GM18867 (cell line): ENCODE measurements around the gene RERE.

ENCODE experiments used
- ATAC-seq: cut with Tn5 transposase; IDR thresholded peaks from one replicate; pipeline ENCODE4 v1.9.1; 2021; ENCODE audit warnings: mild to moderate bottlenecking, moderate library complexity; ENCODE audit not compliant: unreplicated experiment

Gene RERE

DNA sequence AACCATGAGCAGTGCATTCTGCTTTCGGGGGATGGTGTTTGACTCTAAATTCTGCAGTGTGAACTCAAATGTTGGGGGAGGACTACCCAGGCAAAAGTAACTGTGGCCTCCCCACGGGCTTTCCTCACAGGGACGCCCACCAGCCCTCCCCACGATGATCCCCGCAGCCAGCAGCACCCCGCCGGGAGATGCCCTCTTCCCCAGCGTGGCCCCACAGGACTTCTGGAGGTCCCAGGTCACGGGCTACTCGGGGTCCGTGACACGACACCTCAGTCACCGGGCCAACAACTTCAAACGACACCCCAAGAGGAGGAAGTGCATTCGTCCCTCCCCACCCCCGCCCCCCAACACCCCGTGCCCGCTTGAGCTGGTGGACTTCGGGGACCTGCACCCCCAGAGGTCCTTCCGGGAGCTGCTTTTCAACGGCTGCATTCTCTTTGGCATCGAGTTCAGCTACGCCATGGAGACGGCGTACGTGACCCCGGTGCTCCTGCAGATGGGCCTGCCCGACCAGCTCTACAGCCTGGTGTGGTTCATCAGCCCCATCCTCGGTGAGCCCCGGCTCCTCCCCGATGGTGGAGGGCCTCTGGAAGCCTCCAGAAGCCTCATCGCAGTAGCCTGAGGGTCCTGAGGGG is 493.1 kb downstream of the RERE start:
- no peak for ATAC-seq

DNA sequence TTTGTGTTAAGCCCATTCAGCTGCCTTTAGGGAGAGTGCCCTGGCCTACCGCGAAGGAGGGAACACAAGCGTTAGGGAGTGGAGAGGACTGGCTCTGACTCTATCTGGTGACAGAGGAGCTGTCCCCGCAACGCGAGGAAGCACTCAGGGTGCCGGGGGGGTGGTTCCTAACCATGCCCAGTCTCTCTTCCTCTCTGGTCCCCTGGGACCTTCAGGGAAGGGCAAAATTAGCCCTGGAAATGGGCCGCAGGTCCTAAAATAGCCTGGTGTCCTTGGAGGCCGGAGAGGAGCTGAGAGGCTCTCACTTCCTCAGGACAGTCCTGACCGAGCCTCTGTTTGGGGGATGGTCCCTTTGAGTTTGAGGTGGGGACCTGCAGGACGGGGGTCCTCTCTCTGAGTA is 493.7 kb downstream of the RERE start:
- ATAC-seq, result no peak

DNA sequence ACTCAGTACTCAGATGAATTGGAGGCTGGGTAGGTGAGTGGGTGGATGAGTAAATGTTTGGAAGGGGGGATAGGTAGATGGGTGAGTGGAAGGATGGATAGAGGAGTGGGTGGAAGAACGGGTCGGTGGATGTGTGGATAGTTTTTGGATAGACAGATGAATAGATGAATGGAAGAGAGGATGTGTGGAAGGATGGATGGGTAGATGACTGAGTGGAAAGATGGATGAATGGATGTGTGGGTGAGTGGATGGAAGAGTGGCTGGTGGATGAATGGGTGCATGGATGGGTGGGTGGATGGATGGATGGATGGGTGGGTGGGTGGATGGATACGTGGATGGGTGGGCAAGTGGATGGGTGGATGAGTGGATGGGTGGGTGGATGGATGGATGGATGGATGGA is 495.8 kb downstream of the RERE start:
- ATAC-seq, result no peak

DNA sequence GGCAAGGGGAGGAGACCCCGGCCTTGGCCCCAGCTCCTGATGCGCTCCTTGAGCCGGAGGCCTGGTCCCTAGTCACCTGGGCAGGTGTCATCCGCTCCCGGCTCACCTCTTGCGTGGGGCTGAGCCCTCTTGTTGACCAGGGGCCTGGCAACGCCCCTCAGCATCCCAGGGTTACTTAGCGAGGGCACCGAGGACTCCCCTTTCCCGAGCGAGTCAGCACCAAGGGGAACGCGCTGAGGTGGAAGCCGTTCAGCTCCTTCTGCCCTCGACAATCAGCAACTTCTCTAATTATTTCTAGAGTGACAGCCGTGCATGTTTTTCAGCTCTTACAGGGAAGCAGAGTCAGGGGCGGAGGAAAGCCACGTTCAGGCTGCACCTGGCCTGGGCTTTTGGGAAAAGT is 499.0 kb downstream of the RERE start:
- no peak for ATAC-seq

DNA sequence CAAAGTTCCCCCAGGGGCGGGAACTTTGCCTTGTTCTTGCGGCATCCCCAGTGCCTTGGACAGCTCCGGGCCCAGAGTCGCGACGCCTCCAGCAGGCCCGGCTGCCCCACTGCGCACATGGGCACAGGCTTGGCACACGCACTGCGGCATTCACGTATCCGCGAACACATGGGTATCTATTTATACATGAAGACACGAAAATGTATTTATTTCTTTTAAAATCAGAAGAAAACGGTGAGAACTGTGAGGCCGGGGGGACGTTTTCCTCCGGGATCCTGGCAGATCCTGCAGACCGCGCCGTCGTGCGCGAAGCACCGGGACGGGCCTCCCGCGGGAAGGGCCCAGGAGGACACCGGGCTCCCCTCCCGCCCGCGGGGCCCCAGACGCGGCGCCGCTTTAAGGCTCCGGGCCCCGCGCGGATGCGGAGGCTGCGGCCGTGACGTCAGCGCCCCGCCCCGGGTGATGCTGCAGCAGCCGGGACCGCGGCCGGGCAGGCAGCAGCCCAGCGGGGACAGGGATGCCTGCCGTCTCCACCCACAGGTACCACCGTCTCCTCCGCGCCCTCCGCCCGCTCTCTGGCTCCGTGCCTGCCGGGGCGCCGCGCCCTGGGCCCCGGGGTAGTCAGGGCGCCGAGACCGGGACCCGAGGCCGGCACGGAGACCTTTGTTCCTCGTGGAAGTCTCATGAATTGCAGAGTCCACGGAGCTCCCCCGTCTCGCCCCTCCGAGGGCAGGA is 499.6 kb downstream of the RERE start, which contains the start of gene SLC45A1:
SLC45A1 (plus strand) TSS at position 468 of the 735 bp plus-strand sequence. CDS start 6,216 bp downstream, outside the sequence.
- ATAC-seq, result no peak

DNA sequence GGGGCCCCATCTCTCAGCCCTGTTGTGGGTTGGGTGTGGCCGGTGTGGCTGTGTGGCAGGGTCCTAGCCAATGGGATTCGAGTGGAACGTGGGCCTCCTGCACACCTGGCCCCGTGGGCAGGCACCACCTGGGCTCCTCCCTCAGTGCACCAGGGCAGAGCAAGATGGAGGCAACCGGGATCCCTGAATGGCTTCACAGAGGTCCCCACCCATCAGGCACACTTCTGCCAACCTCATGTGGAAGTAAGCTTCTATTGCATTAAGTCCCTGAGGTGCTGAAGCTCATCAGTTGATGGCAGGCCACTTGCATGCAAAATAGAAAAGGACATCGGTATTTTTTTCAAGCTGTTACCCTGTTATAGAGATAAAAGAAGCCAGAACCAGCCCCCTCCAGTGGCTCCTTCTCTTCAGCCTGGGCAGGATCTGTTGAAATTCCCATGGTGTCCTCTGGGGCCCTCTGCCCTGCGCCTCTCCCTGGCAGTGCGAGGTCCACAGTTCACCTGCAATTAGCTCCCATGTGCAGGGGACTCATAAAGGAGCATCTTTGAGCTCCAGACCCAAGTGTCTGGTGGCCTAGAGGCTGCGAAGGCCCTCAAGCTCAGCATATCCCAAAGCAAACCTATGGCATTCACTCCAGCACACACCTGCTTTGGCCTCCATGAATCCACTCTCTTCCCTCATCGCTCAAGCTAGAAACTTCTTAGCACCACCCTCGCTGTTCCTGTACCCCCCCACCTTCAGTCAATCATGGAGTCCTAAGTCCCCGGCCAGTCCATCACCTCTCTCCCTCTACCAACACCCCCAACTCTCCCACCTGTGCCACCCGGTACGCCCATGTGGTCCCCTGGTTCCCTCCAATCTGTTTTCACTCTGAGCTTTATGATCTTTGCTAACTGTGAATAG is 501.6 kb downstream of the RERE start:
- no peak for ATAC-seq

DNA sequence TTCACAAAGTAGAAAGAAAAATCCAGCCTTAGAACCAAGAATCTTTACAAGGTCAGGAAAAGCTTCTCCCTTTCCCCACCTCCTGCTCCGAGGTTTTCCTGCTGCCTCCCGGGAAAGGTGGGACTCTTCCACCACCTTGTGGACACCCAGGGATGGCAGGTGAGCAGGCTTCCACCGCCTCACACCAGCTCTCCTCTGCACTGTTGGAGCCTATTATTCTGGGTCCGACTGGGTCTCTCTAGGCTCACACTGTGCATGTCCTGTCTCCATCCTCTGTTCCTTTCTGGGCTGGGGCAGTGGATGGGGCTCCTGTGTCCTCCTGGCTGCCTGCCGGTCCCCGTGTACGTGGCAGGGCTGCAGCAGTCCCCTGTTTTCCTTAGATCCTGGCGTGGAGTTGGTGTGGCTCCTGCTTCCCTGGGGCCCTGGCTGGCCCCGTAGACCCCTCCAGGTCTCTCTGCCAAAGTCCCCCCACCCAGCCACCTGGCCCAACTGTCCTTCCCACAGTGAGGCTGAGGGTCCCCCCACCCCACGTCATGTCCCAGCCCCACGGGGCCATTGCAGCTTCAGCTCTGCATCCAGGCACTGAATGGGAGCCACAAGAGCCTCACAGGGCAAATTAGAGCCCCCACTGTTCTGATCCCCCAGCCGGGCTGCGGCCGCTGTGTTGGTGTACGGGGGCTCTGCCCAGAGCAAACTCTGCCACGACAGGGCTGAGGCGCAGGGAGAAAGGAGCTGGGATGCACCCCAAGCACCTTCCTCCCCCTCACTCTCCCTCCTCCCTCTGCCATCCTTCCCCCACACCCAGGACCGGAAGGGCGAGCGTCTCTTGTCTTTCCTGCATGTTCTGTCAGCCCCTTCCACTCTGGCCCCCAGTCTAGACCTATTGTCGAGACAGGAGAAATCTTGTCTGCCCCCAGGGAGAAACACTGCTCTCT is 502.8 kb downstream of the RERE start:
- no peak for ATAC-seq

DNA sequence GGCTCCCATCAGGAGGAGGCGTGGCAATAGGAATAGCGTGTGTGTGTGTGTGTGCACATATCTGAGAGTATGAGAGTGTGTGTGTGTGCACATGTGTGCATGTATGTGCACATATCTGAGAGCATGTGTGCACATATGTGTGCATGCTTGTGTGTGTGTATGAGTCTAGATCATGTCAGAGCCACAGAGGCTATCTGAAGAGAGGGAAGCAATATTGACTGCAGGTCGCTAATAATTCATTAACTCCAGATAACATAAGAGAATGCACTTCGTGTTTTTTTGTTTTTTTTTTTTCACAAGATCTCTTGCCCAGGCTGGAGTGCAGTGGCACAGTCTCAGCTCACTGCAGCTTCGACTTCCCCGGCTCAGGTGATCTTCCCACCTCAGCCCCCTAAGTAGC is 504.2 kb downstream of the RERE start:
- ATAC-seq, result no peak

DNA sequence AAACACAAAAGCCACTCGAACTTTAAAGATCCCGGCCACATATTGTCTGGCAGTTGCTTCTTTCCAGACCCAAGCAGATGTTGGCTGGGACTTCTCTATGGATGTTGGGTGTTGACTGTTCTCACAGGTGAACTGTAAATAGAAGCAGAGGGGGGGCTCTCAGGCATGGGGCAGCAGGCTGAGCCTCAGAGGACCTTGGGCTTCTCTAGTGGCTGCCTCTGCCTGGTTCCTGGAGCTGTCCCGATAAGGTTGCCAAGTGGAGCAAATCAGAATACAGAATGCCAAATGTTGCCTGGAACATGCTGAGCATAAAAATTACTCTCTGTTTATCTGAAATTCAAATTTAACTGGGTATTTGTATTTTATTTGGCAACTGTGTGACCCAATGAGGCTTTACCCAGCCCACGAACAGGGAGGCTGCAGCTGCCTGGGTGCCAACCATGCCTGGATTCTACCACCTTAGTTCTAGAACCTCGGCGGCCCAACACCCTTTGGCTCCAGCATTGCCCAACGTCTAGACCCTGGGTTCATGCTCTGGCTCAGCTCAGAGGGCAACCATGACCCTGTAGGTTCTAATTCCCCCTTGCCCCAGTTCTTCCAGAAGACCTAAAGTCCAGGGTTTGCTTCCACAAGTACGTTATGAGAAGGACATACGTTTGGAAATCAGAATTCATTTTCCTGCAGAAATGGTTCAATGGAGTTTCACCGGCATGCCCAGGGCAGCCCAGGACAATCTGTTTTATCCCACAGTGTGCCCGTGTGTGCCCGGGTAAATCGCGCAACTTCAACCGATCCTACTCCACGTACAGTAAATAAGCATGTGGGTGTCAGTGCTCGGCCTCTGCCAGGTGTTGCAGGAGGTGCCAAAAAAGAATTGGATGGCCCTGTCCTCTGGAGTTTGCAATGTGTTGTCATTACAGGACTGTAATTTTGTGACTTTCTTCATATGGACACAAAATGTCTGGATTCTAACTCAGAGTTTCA is 504.9 kb downstream of the RERE start:
- no peak for ATAC-seq

DNA sequence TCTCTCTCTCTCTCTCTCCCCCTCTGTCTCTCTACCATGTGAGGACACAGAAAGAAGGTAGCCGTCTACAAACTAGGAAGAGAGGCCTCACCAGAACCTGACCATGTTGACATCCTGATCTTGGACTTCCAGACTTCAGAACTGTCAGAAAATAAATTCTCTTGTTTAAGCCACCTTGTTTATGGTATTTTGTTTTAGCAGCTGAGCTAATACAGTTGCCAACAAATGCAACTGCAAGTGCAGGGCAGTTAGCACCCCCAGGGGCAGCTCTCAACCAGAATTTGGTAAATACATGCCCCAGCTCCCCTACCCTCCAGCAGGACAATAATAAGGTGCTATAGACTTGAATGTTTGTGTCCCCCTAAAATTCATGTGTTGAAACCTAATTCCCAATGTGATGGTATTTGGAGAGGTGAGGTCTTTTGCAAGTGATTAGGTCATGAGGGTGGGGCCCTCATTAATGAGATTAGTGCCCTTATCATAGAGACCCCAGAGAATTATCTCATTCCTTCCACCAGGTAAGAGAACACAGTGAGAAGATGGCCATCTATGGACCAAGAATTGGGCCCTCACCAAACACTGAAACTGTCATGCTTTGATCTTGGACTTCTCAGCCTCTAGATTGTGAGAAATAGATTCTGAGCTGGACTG is 506.2 kb downstream of the RERE start:
- ATAC-seq, result no peak

DNA sequence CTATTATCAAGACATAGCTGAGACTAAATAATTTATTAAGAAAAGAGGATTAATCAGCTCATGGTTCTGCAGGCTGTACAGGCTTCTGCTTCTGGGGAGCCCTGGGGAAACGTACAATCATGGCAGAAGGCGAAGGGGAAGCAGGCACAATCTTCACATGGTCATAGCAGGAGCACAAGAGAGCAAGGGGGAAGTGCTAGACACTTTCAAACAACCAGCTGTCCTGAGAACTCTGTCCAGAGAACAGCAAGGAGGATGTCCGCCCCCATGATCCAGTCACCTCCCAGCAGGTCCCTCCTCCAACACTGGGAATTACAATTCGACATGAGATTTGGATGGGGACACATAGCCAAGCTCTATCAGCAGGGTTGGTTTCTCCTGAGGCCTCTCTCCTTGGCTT is 509.8 kb downstream of the RERE start:
- no peak for ATAC-seq

DNA sequence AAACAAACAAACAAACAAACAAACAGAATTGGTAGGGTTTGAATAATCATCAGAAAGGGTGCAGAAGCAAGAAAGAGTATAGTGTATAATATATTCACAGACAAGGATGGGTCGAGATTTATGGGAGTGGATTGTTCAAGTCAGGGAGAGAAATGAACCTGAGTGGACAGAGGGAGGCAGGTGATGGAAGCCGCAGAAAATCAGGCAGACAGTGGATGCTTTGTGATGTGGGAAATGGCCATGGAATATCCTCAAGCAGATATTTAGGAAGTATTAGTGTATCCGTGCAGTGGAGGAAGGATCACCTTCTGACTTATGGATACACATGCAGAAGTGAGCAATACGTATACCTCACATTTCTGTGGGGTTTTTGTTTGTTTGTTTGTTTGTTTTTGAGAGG is 513.6 kb downstream of the RERE start:
- no peak for ATAC-seq

DNA sequence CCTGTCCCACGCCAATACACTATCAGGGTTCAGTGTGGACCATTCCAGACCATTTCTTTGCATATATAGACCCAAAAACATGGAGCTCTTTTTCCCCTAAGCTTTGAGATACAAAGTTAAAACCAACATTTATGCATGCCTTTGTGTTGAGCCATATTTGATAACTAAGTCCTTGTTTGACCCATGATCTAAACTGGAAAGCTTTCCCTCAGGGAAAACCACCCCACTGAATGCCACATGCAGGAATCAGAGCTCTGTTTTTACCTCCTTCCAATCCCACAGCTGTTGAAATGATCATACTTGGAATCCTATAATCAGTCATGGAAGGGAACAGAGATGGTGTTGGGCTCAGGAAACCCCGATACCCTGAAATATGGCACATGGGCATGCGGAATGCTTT is 514.3 kb downstream of the RERE start:
- no peak for ATAC-seq
